Ovary (tissue), 1 donor: Measurements from ENCODE around the gene TBL1X.

Experiments
- EP300 ChIP-seq: sonication (generic); formaldehyde crosslinking; IDR thresholded peaks from one replicate; pipeline ENCODE4 v1.6.1; 2017; ENCODE audit warnings: antibody characterized with exemption
- POLR2A ChIP-seq: fragments of 450-650 bp; IDR thresholded peaks from one replicate; pipeline ENCODE4 v1.6.1; 2017; ENCODE audit warnings: antibody characterized with exemption, mild to moderate bottlenecking, moderate library complexity

GRCh38 chrX:9767375-9767774 is 302.5 kb downstream of the TBL1X start:
- no peak for TF ChIP-seq POLR2A
- no peak for TF ChIP-seq EP300
